Measurements from ENCODE around the gene PDCD2.
"Not testable (repeated sequence)": the region's sequence is repeated elsewhere in the genome, so short reads cannot be mapped to it uniquely, and the experiment has no call there.

Gene PDCD2

GRCh38 chr6:170584181-170584953 is at the start of gene PDCD2:
PDCD2 (minus strand) TSS chr6:170584637; CDS start chr6:170584581, 56 bp downstream.
- H3K4me3 ChIP-seq (replicated peaks; ENCODE audit: low read depth, low read length) = peak within 1 kb of the TSS; percentile 91
- peak; percentile 66 for DNase-seq (ENCODE audit: extremely low read depth, low read depth)
- no peak for TF ChIP-seq CTCF (IDR thresholded peaks at IDR 0.05; ENCODE audit: low read depth, low read length, missing control alignments)

GRCh38 chr6:170616020-170616554 is 31.6 kb upstream of the PDCD2 start:
- DNase-seq (ENCODE audit: extremely low read depth, low read depth); H3K4me3 ChIP-seq (replicated peaks; ENCODE audit: low read depth, low read length): not testable (repeated sequence)

- DNase-seq (ENCODE audit: extremely low read depth, low read depth) = not testable (repeated sequence)
These were observed 27.9 kb upstream of the PDCD2 start for GRCh38 chr6:170612256-170612804.

GRCh38 chr6:170609225-170609624 is 24.8 kb upstream of the PDCD2 start:
- not testable (repeated sequence) for H3K4me3 ChIP-seq (replicated peaks; ENCODE audit: low read depth, low read length); DNase-seq (ENCODE audit: extremely low read depth, low read depth)

More at GRCh38 chr6:170612256-170612804, 27.9 kb upstream of the PDCD2 start:
- not testable (repeated sequence) for H3K4me3 ChIP-seq (replicated peaks; ENCODE audit: low read depth, low read length)

- DNase-seq (ENCODE audit: extremely low read depth, low read depth) = no peak
- TF ChIP-seq CTCF (IDR thresholded peaks at IDR 0.05; ENCODE audit: low read depth, low read length, missing control alignments) = no peak
- no peak overlapping the region for H3K4me3 ChIP-seq (replicated peaks; ENCODE audit: low read depth, low read length)
These were observed 21.3 kb upstream of the PDCD2 start for GRCh38 chr6:170605574-170606259.

- no peak for TF ChIP-seq CTCF (IDR thresholded peaks at IDR 0.05; ENCODE audit: low read depth, low read length, missing control alignments)
- H3K4me3 ChIP-seq (replicated peaks; ENCODE audit: low read depth, low read length) = no peak overlapping the region
- no peak for DNase-seq (ENCODE audit: extremely low read depth, low read depth)
These were observed 12.8 kb upstream of the PDCD2 start for GRCh38 chr6:170597278-170597677.

- no peak overlapping the region for H3K4me3 ChIP-seq (replicated peaks; ENCODE audit: low read depth, low read length)
- no peak for DNase-seq (ENCODE audit: extremely low read depth, low read depth)
- TF ChIP-seq CTCF (IDR thresholded peaks at IDR 0.05; ENCODE audit: low read depth, low read length, missing control alignments) = no peak
These were observed 12.0 kb upstream of the PDCD2 start for GRCh38 chr6:170596426-170596825.

GRCh38 chr6:170590725-170591124 is 6.3 kb upstream of the PDCD2 start:
- TF ChIP-seq CTCF (IDR thresholded peaks at IDR 0.05; ENCODE audit: low read depth, low read length, missing control alignments) = no peak
- DNase-seq (ENCODE audit: extremely low read depth, low read depth) = no peak
- no peak overlapping the region for H3K4me3 ChIP-seq (replicated peaks; ENCODE audit: low read depth, low read length)

All from HFF-Myc (cell line).